Fibroblast of skin of left quadriceps (primary cell): Measurements from ENCODE around the gene KRTAP5-10.
"Not testable (repeated sequence)": the region's sequence is repeated elsewhere in the genome, so short reads cannot be mapped to it uniquely, and the experiment has no call there.

Experiments
- DNase-seq, 2 experiments: peaks; one replicate each; pipeline ENCODE4 v3.0.0-alpha.2; 2013; ENCODE audit warnings: low read depth in 2 of 2

Gene KRTAP5-10

GRCh38 chr11:71608272-71608671 is 42.9 kb downstream of the KRTAP5-10 start:
- not testable (repeated sequence) for DNase-seq

DNA sequence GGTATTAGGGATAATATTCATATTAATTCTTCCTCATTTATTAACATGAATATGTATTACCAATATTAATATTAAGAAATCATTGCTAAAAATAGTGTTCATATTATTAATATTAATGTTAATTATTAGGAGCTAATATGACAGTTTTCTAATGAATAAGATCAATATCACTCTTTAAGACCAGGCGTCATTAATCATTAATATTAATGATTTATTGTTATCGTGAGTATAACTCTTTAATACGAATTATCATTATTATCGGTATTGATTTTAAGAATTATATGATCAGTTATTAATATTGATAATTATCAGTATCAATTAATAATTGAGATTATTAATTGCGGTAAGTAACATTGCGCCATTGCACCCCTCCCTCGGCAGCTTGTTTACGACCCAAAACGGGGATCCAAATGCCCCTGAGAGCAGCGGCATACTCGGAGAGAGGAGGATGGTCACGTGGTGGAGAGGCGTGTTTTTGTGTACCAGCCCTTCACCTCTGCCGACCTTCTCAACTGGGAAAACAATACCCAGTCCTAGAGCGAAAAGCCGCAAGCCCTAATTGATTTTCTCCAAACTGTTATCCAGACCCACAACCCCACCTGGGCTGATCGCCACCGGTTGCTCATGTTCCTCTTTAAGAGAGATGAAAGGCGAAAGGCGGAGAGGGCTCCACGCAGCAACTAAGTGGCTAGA is 46.0 kb downstream of the KRTAP5-10 start:
- not testable (repeated sequence) for DNase-seq

DNA sequence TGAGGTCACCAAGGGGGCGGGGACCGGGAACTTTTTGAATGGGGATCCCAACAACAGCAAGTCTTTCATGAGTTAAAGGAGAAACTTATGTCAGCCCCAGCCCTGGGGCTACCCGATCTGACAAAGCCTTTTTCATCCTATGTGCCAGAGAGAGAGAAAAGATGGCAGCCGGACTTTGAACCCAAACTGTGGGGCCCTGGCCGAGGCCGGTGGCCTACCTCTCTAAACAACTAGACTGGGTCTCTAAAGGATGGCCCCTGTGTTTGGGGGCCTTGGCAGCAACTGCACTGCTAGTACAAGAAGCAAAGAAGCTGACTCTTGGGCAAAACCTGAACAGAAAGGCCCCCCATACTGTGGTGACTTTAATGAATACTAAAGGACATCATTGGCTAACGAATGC is 48.6 kb downstream of the KRTAP5-10 start:
- not testable (repeated sequence) for DNase-seq

- DNase-seq = not testable (repeated sequence)
Measured at GRCh38 chr11:71614366-71614917, 49.1 kb downstream of the KRTAP5-10 start.

GRCh38 chr11:71615003-71615402 is 49.6 kb downstream of the KRTAP5-10 start:
- DNase-seq = not testable (repeated sequence)
